ENCODE measurements around the gene ESRRB. TPM values are rescaled to one million over a fixed set of nuclear protein-coding genes. Genes with fewer than 3 reads are reported as not detected.

ESRRB gene
- total and polyA plus RNA-seq, 2 experiments from 2014 or later, result 0.13 TPM; not detected in 1

- 86% methylated on average over 4 of the region's 4 CpGs for WGBS (ENCODE audit: low lambda C conversion rate, missing lambda C conversion rate)
- no peak for TF ChIP-seq EZH2phosphoT487 (IDR thresholded peaks at IDR 0.05; ENCODE audit: low read depth, severe bottlenecking, unreplicated experiment)
- no peak for TF ChIP-seq EZH2 (IDR thresholded peaks at IDR 0.05; ENCODE audit: borderline replicate concordance)
- TF ChIP-seq CTCF (IDR thresholded peaks at IDR 0.05; ENCODE audit: poor library complexity), result no peak
- no peak overlapping the region for H3K4me2 ChIP-seq
- H3K9me3 ChIP-seq (ENCODE audit: low read depth), result no peaks in the 10 kb centered on the region
- H3K4me3 ChIP-seq, result no peak overlapping the region
- no peaks in the 10 kb centered on the region for H3K79me2 ChIP-seq
- H2AFZ ChIP-seq, result no peak overlapping the region
- no peaks in the 10 kb centered on the region for H4K20me1 ChIP-seq (ENCODE audit: insufficient read depth, poor library complexity, severe bottlenecking)
- no peaks in the 10 kb centered on the region for H3K9me2 ChIP-seq (replicated peaks; ENCODE audit: insufficient read depth)
- H3K27me3 ChIP-seq, result peaks cover 4% of the 10 kb centered on the region
- no peak overlapping the region for H3K27ac ChIP-seq
- H3K36me3 ChIP-seq (replicated peaks; ENCODE audit: insufficient read depth, low read depth), result no peaks in the 10 kb centered on the region
- DNase-seq (ENCODE audit: low spot score), result no peak
- H3K4me1 ChIP-seq (ENCODE audit: insufficient read depth), result no peaks in the 10 kb centered on the region
These were observed 25.9 kb upstream of the ESRRB start for GRCh38 chr14:76349993-76350392.

GRCh38 chr14:76350671-76351070, 25.3 kb upstream of the ESRRB start:
- H3K27ac ChIP-seq, result no peak overlapping the region
- H3K9me3 ChIP-seq (ENCODE audit: low read depth), result no peaks in the 10 kb centered on the region
- H4K20me1 ChIP-seq (ENCODE audit: insufficient read depth, poor library complexity, severe bottlenecking), result no peaks in the 10 kb centered on the region
- H2AFZ ChIP-seq, result no peak overlapping the region
- H3K4me1 ChIP-seq (ENCODE audit: insufficient read depth), result no peaks in the 10 kb centered on the region
- H3K4me2 ChIP-seq, result no peak overlapping the region
- H3K4me3 ChIP-seq, result no peak overlapping the region
- no peaks in the 10 kb centered on the region for H3K79me2 ChIP-seq
- no peak for DNase-seq (ENCODE audit: low spot score)
- TF ChIP-seq CTCF (IDR thresholded peaks at IDR 0.05; ENCODE audit: poor library complexity) (no peak), EZH2phosphoT487 (IDR thresholded peaks at IDR 0.05; ENCODE audit: low read depth, severe bottlenecking, unreplicated experiment) (no peak), EZH2 (IDR thresholded peaks at IDR 0.05; ENCODE audit: borderline replicate concordance) (no peak)
- WGBS (ENCODE audit: low lambda C conversion rate, missing lambda C conversion rate), result 96% methylated on average over 5 of the region's 5 CpGs
- no peaks in the 10 kb centered on the region for H3K36me3 ChIP-seq (replicated peaks; ENCODE audit: insufficient read depth, low read depth)
- H3K9me2 ChIP-seq (replicated peaks; ENCODE audit: insufficient read depth), result no peaks in the 10 kb centered on the region
- H3K27me3 ChIP-seq, result peaks cover 4% of the 10 kb centered on the region

GRCh38 chr14:76351941-76352340, 24.0 kb upstream of the ESRRB start:
- Histone ChIP-seq H3K27me3 (peaks cover 4% of the 10 kb centered on the region), H3K79me2 (no peaks in the 10 kb centered on the region), H3K9me2 (replicated peaks; ENCODE audit: insufficient read depth) (no peaks in the 10 kb centered on the region), H3K9me3 (ENCODE audit: low read depth) (no peaks in the 10 kb centered on the region), H3K4me2 (no peak overlapping the region), H3K27ac (no peak overlapping the region), H3K36me3 (replicated peaks; ENCODE audit: insufficient read depth, low read depth) (no peaks in the 10 kb centered on the region), H3K4me1 (ENCODE audit: insufficient read depth) (no peaks in the 10 kb centered on the region), H3K4me3 (no peak overlapping the region), H2AFZ (no peak overlapping the region), H4K20me1 (ENCODE audit: insufficient read depth, poor library complexity, severe bottlenecking) (no peaks in the 10 kb centered on the region)
- no peak for TF ChIP-seq EZH2phosphoT487 (IDR thresholded peaks at IDR 0.05; ENCODE audit: low read depth, severe bottlenecking, unreplicated experiment)
- TF ChIP-seq EZH2 (IDR thresholded peaks at IDR 0.05; ENCODE audit: borderline replicate concordance), result no peak
- no peak for TF ChIP-seq CTCF (IDR thresholded peaks at IDR 0.05; ENCODE audit: poor library complexity)
- WGBS (ENCODE audit: low lambda C conversion rate, missing lambda C conversion rate), result 80% methylated on average over 5 of the region's 5 CpGs
- no peak for DNase-seq (ENCODE audit: low spot score)
